ENCODE results near the gene KATNB1. TPM values are rescaled to one million over a fixed set of nuclear protein-coding genes. Genes with fewer than 3 reads are reported as not detected.

Gene KATNB1
- total and polyA plus RNA-seq, 4 donors, result 14.9 to 39.3 (median 20.1) TPM

- no peaks in the 10 kb centered on the region for H3K27me3 ChIP-seq (ENCODE audit: control insufficient read depth in 3 of 3, insufficient read depth in 3 of 3, low read length in 2 of 3)
- no peak overlapping the region for H3K27ac ChIP-seq (ENCODE audit: low read depth in 1 of 2, low read length in 1 of 2)
- no peak overlapping the region for H3K4me3 ChIP-seq
- DNase-seq (no peak), ATAC-seq (ENCODE audit: insufficient read depth, low FRiP score) (no peak)
- no peaks in the 10 kb centered on the region for H3K36me3 ChIP-seq (ENCODE audit: control insufficient read depth in 4 of 4, insufficient read depth in 4 of 4, low read length in 4 of 4)
- 81 to 89% methylated on average over 7 of the region's 7 CpGs for WGBS, 2 donors
- H3K9me3 ChIP-seq (ENCODE audit: control insufficient read depth in 4 of 4, insufficient read depth in 3 of 4, low read length in 3 of 4), result no peaks in the 10 kb centered on the region
- no peak for TF ChIP-seq CTCF (IDR thresholded peaks at IDR 0.05; ENCODE audit: control extremely low read depth, extremely low read depth)
- no peaks in the 10 kb centered on the region for H3K4me1 ChIP-seq (ENCODE audit: control insufficient read depth in 5 of 5, insufficient read depth in 5 of 5, low read length in 5 of 5)
- H3K9ac ChIP-seq (ENCODE audit: insufficient read depth in 1 of 2, low read length in 2 of 2), result no peak overlapping the region
These were observed 9.1 kb upstream of the KATNB1 start for GRCh38 chr16:57726433-57726947.

- 74 to 81% methylated on average over 4 of the region's 4 CpGs for WGBS, 2 donors
- ATAC-seq (ENCODE audit: insufficient read depth, low FRiP score) (no peak), DNase-seq (no peak)
- no peak overlapping the region for H3K9ac ChIP-seq (ENCODE audit: insufficient read depth in 1 of 2, low read length in 2 of 2)
- H3K4me3 ChIP-seq, result no peak overlapping the region
- no peak for TF ChIP-seq CTCF (IDR thresholded peaks at IDR 0.05; ENCODE audit: control extremely low read depth, extremely low read depth)
- no peaks in the 10 kb centered on the region for H3K36me3 ChIP-seq (ENCODE audit: control insufficient read depth in 4 of 4, insufficient read depth in 4 of 4, low read length in 4 of 4)
- no peak overlapping the region for H3K27ac ChIP-seq (ENCODE audit: low read depth in 1 of 2, low read length in 1 of 2)
- no peaks in the 10 kb centered on the region for H3K9me3 ChIP-seq (ENCODE audit: control insufficient read depth in 4 of 4, insufficient read depth in 3 of 4, low read length in 3 of 4)
- no peaks in the 10 kb centered on the region for H3K4me1 ChIP-seq (ENCODE audit: control insufficient read depth in 5 of 5, insufficient read depth in 5 of 5, low read length in 5 of 5)
- no peaks in the 10 kb centered on the region for H3K27me3 ChIP-seq (ENCODE audit: control insufficient read depth in 3 of 3, insufficient read depth in 3 of 3, low read length in 2 of 3)
These were observed 8.0 kb upstream of the KATNB1 start for GRCh38 chr16:57727610-57728009.

DNA sequence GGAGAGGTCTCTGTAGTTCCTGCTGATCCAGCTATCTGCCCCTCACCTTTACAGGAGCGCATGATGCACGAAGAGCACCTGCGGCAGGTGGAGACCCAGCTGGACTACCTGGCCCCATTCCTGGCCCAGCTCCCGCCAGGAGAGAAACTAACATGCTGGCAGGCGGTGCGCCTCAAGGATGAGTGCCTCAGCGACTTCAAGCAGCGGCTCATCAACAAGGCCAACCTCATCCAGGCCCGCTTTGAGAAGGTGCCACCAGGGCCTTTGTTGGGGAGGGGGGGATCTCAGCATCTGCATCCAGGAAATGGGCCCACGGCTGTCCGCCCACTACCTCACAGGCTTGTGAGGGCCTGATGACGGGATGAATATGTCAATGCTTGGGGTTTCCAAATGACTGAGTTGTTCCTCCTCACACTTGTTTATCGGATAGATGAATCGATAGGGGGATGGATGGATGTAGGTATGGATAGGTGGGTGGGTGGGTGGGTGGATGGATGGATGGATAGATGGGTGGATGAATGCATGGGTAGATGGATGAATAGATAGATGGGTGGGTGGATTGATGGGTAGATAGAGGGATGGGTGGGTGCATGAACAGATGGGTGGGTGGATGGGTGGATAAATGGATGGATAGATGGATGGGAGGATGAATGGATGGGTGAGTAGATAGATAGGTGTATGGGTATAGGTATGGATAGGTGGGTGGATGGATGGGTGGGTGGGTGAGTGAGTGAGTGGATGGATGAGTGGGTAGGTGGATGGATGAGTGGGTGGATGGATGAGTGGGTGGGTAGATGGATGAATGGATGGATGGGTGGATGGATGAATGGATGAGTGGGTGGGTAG lies 7.0 kb upstream of the KATNB1 start:
- Histone ChIP-seq H3K36me3 (ENCODE audit: control insufficient read depth in 4 of 4, insufficient read depth in 4 of 4, low read length in 4 of 4) (no peaks in the 10 kb centered on the region), H3K9me3 (ENCODE audit: control insufficient read depth in 4 of 4, insufficient read depth in 3 of 4, low read length in 3 of 4) (no peaks in the 10 kb centered on the region), H3K4me1 (ENCODE audit: control insufficient read depth in 5 of 5, insufficient read depth in 5 of 5, low read length in 5 of 5) (no peaks in the 10 kb centered on the region), H3K4me3 (no peak overlapping the region), H3K27me3 (ENCODE audit: control insufficient read depth in 3 of 3, insufficient read depth in 3 of 3, low read length in 2 of 3) (no peaks in the 10 kb centered on the region), H3K9ac (ENCODE audit: insufficient read depth in 1 of 2, low read length in 2 of 2) (no peak overlapping the region), H3K27ac (ENCODE audit: low read depth in 1 of 2, low read length in 1 of 2) (no peak overlapping the region)
- TF ChIP-seq CTCF (IDR thresholded peaks at IDR 0.05; ENCODE audit: control extremely low read depth, extremely low read depth), result no peak
- 95 to 96% methylated on average over 14 of the region's 14 CpGs for WGBS, 2 donors
- no peak for ATAC-seq (ENCODE audit: insufficient read depth, low FRiP score)
- DNase-seq, result no peak

Data from lung (tissue), 12 donors.